ENCODE measurements around the gene WFS1. TPM values are rescaled to one million over a fixed set of nuclear protein-coding genes. Genes with fewer than 3 reads are reported as not detected.

The WFS1 gene
- total and polyA plus RNA-seq, 2 of the 8 experiments (the other 6 are each of a cell fraction or from before 2014, with no cell fraction given): 29.1 to 43.1 TPM

- H3K79me1 ChIP-seq (ENCODE audit: low read depth, low read length): no peaks in the 10 kb centered on the region
- no peak overlapping the region for H4K91ac ChIP-seq (replicated peaks; ENCODE audit: insufficient read length, low read length)
- no peak for FAIRE-seq
- H3K23ac ChIP-seq (ENCODE audit: insufficient read length): no peak overlapping the region
- WGBS, 2 experiments (ENCODE audit: extremely low coverage in 1 of 2, insufficient coverage in 1 of 2, insufficient read length in 1 of 2, insufficient replicate concordance in 2 of 2, low coverage in 1 of 2, low lambda C conversion rate in 2 of 2, missing lambda C conversion rate in 1 of 2): 90% methylated on average over 4 of the region's 4 CpGs; no CpG with 5 or more reads in 1 of the 2 experiments
- no peaks in the 10 kb centered on the region for H3K4me1 ChIP-seq (replicated peaks in 1 of 4; ENCODE audit: control insufficient read depth in 3 of 4, insufficient read depth in 4 of 4, low read length in 3 of 4)
- no peak overlapping the region for H3K56ac ChIP-seq (replicated peaks; ENCODE audit: insufficient read length, low read depth, low read length)
- no peak overlapping the region for H3K27ac ChIP-seq (ENCODE audit: low read depth, low read length)
- H3K9ac ChIP-seq (replicated peaks in 1 of 4; ENCODE audit: extremely low read depth in 1 of 4, low read depth in 3 of 4, low read length in 3 of 4): no peak overlapping the region
- H2AFZ ChIP-seq (ENCODE audit: low read length): no peak overlapping the region
- no peak overlapping the region for H4K5ac ChIP-seq (ENCODE audit: insufficient read length, low read depth, low read length)
- no peak overlapping the region for H3K4me2 ChIP-seq (ENCODE audit: insufficient read depth in 1 of 2, low read depth in 2 of 2, low read length in 2 of 2)
- H2AK5ac ChIP-seq (ENCODE audit: low read depth, low read length): no peak overlapping the region
- H4K8ac ChIP-seq (ENCODE audit: extremely low read depth, insufficient read depth, low read length): no peak overlapping the region
- H3K27me3 ChIP-seq (replicated peaks in 1 of 4; ENCODE audit: control insufficient read depth in 3 of 4, extremely low read depth in 1 of 4, insufficient read depth in 3 of 4, low read length in 3 of 4): no peaks in the 10 kb centered on the region
- H2BK12ac ChIP-seq (ENCODE audit: low read depth, low read length): no peak overlapping the region
- H3K79me2 ChIP-seq (ENCODE audit: control insufficient read depth in 1 of 2, insufficient read depth in 2 of 2, low read length in 2 of 2): no peaks in the 10 kb centered on the region
- ChIA-PET CTCF (ENCODE audit: partially characterized antibody) (interaction anchor here (1.0 to 17.6 kb wide), 7 partner anchors 13 to 263 kb away, joined by 3 to 263 read pairs (median 4); no protein-coding TSS in a partner anchor), POLR2A (ENCODE audit: partially characterized antibody) (no interaction called here)
- no peak overlapping the region for H3K14ac ChIP-seq (ENCODE audit: insufficient read length)
- no peak overlapping the region for H2BK5ac ChIP-seq (ENCODE audit: low read depth, low read length)
- no peak overlapping the region for H2BK20ac ChIP-seq (ENCODE audit: low read length)
- H3K18ac ChIP-seq (ENCODE audit: extremely low read depth, low read length): no peak overlapping the region
- no peak overlapping the region for H3K4ac ChIP-seq (replicated peaks; ENCODE audit: insufficient read length, low read depth, low read length)
- no peak overlapping the region for H2BK15ac ChIP-seq (ENCODE audit: low read length)
- TF ChIP-seq GTF2F1 (IDR thresholded peaks at IDR 0.05; ENCODE audit: borderline replicate concordance, low read depth, low read length) (no peak), SP2 (IDR thresholded peaks at IDR 0.05; ENCODE audit: low read length) (no peak), TBP (IDR thresholded peaks at IDR 0.05; ENCODE audit: low read depth, low read length) (no peak), JUND (IDR thresholded peaks at IDR 0.05; ENCODE audit: low read length) (no peak), POU5F1 (IDR thresholded peaks at IDR 0.05; ENCODE audit: low read depth, low read length) (no peak), FOSL1 (IDR thresholded peaks at IDR 0.05; ENCODE audit: insufficient read depth, low read depth, low read length) (no peak)
- no peak for DNase-seq (ENCODE audit: low read depth in 1 of 2, low spot score in 2 of 2)
- H3K23me2 ChIP-seq (ENCODE audit: low read depth, low read length): no peaks in the 10 kb centered on the region
- no peak overlapping the region for H2BK120ac ChIP-seq (replicated peaks; ENCODE audit: low read depth, low read length)
- H3K4me3 ChIP-seq (ENCODE audit: extremely low read depth in 1 of 4, insufficient read depth in 2 of 4, low read depth in 3 of 4, low read length in 4 of 4): no peak overlapping the region
- H4K20me1 ChIP-seq (replicated peaks in 1 of 2; ENCODE audit: control insufficient read depth in 1 of 2, insufficient read depth in 2 of 2, low read length in 2 of 2): peaks cover 0 to 13% of the 10 kb centered on the region in 2 experiments
- H3K36me3 ChIP-seq (ENCODE audit: control insufficient read depth in 2 of 4, insufficient read depth in 4 of 4, low read length in 3 of 4): peaks cover 2 to 7% (median 3%) of the 10 kb centered on the region in 4 experiments; a peak in 4 of 8 replicates
- H3K9me3 ChIP-seq (ENCODE audit: insufficient read depth in 2 of 2, low read depth in 1 of 2, low read length in 1 of 2): no peaks in the 10 kb centered on the region
These were observed 13.6 kb downstream of the WFS1 start for GRCh38 chr4:6283282-6283681.
